HCEC 1CT (cell line): Measurements from ENCODE around the gene TRNT1.
A peak's percentile ranks its signal among the peaks of the same experiment; 100 is the strongest.

Source experiments
- DNase-seq: peaks from one replicate; pipeline ENCODE4 v3.0.0-alpha.2; 2017

TRNT1 gene

GRCh38 chr3:3126477-3127431 is at the start of gene TRNT1:
Gene TRNT1, plus strand, starts transcription at chr3:3126940. Its CDS starts 2,101 bp downstream, at chr3:3129041.
- peak; percentile 92 for DNase-seq

GRCh38 chr3:3080309-3080708 is 46.4 kb upstream of the TRNT1 start:
- DNase-seq, result no peak

- no peak for DNase-seq
These were observed 45.1 kb upstream of the TRNT1 start for GRCh38 chr3:3081381-3082233.

GRCh38 chr3:3082234-3082924 is 44.4 kb upstream of the TRNT1 start:
- no peak for DNase-seq

GRCh38 chr3:3084890-3085289 is 41.9 kb upstream of the TRNT1 start:
- DNase-seq, result no peak

- no peak for DNase-seq
These were observed 41.0 kb upstream of the TRNT1 start for GRCh38 chr3:3085782-3086181.

- no peak for DNase-seq
These were observed 40.5 kb upstream of the TRNT1 start for GRCh38 chr3:3086239-3086638.

GRCh38 chr3:3087279-3087678 is 39.5 kb upstream of the TRNT1 start:
- no peak for DNase-seq

GRCh38 chr3:3087716-3088465 is 38.8 kb upstream of the TRNT1 start:
- no peak for DNase-seq

- no peak for DNase-seq
These were observed 37.7 kb upstream of the TRNT1 start for GRCh38 chr3:3089017-3089416.

- DNase-seq, result no peak
These were observed 28.8 kb upstream of the TRNT1 start for GRCh38 chr3:3097958-3098357.

- DNase-seq, result no peak
These were observed 24.9 kb upstream of the TRNT1 start for GRCh38 chr3:3101660-3102458.

- no peak for DNase-seq
These were observed 24.0 kb upstream of the TRNT1 start for GRCh38 chr3:3102751-3103150.

- no peak for DNase-seq
These were observed 21.5 kb upstream of the TRNT1 start for GRCh38 chr3:3105246-3105645.

- DNase-seq, result no peak
These were observed 20.9 kb upstream of the TRNT1 start for GRCh38 chr3:3105815-3106214.

GRCh38 chr3:3107181-3107580 is 19.6 kb upstream of the TRNT1 start:
- DNase-seq, result no peak

GRCh38 chr3:3107858-3108257 is 18.9 kb upstream of the TRNT1 start:
- DNase-seq, result no peak

- no peak for DNase-seq
These were observed 17.1 kb upstream of the TRNT1 start for GRCh38 chr3:3109407-3110298.

- no peak for DNase-seq
These were observed 16.5 kb upstream of the TRNT1 start, which contains the start of gene IL5RA for GRCh38 chr3:3110299-3110630. Gene IL5RA, minus strand, starts transcription at chr3:3110374. Its CDS starts 5,390 bp downstream, at chr3:3104984.

- no peak for DNase-seq
These were observed 15.9 kb upstream of the TRNT1 start for GRCh38 chr3:3110749-3111361.
